ENCODE data around the gene CSF3. TPM values are rescaled to one million over a fixed set of nuclear protein-coding genes. Genes with fewer than 3 reads are reported as not detected.
"Not testable (repeated sequence)": the region's sequence is repeated elsewhere in the genome, so short reads cannot be mapped to it uniquely, and the experiment has no call there.

Gene CSF3
- total and polyA plus RNA-seq, 4 donors = not detected

DNA sequence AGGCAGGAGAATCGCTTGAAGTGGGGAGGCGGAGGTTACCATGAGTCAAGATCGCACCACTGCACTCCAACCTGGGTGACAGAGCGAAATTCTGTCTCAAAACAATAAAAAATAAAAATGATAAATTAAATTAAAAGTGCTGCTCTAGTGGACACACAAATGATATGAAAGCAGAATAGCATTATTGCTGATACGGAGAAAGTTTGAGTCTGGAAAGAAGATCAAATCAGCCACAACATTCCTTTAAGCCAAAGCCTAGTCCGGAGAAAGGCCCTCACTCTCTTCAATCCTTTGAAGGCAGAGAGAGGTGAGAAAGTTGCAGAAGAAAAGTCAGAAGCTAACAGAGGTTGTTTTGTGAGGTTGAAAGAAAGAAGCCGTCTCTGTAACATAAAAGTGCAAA is 15.1 kb upstream of the CSF3 start:
- Histone ChIP-seq H3K36me3 (ENCODE audit: control insufficient read depth in 4 of 4, insufficient read depth in 3 of 4, low read depth in 1 of 4, low read length in 3 of 4) (peaks cover under 1 to 15% (median 8%) of the 10 kb centered on the region in 4 donors), H3K27me3 (ENCODE audit: control insufficient read depth in 4 of 4, insufficient read depth in 4 of 4, low read length in 3 of 4) (no peaks in the 10 kb centered on the region), H3K4me1 (ENCODE audit: control insufficient read depth in 4 of 4, insufficient read depth in 4 of 4, low read length in 3 of 4) (peaks cover 0 to 18% (median 13%) of the 10 kb centered on the region in 4 donors), H3K4me3 (ENCODE audit: low read depth in 1 of 3, low read length in 3 of 3) (no peak overlapping the region), H3K9me3 (ENCODE audit: control insufficient read depth in 4 of 4, low read length in 3 of 4) (no peaks in the 10 kb centered on the region), H3K9ac (ENCODE audit: low read depth in 1 of 2, low read length in 2 of 2) (no peak overlapping the region), H3K27ac (ENCODE audit: low read depth in 1 of 2, low read length in 2 of 2) (no peak overlapping the region)
- WGBS = 94% methylated on average over 7 of the region's 7 CpGs
- no peak for DNase-seq (ENCODE audit: low spot score)
- TF ChIP-seq FOXA1 (IDR thresholded peaks at IDR 0.05) = no peak
- TF ChIP-seq, protein P1, sequence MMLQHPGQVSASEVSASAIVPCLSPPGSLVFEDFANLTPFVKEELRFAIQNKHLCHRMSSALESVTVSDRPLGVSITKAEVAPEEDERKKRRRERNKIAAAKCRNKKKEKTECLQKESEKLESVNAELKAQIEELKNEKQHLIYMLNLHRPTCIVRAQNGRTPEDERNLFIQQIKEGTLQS (IDR thresholded peaks at IDR 0.05) = no peak

DNA sequence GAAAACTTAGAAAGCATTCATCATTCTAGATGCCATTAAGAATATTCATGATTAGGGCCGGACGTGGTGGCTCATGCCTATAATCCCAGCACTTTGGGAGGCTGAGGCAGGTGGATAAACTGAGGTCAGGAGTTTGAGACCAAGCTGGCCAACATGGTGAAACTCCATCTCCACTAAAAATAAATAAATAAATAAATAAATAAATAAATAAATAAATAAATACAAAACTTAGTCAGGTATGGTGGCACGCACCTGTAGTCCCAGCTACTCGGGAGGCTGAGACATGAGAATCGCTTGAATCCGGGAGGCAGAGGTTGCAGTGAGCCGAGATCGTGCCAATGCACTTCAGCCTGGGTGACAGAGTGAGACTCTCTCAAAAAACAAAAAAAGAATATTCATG is 13.9 kb upstream of the CSF3 start:
- not testable (repeated sequence) for H3K27me3 ChIP-seq (ENCODE audit: control insufficient read depth in 4 of 4, insufficient read depth in 4 of 4, low read length in 3 of 4); H3K9me3 ChIP-seq (ENCODE audit: control insufficient read depth in 4 of 4, low read length in 3 of 4); DNase-seq (ENCODE audit: low spot score); H3K36me3 ChIP-seq (ENCODE audit: control insufficient read depth in 4 of 4, insufficient read depth in 3 of 4, low read depth in 1 of 4, low read length in 3 of 4); H3K9ac ChIP-seq (ENCODE audit: low read depth in 1 of 2, low read length in 2 of 2); H3K27ac ChIP-seq (ENCODE audit: low read depth in 1 of 2, low read length in 2 of 2); H3K4me3 ChIP-seq (ENCODE audit: low read depth in 1 of 3, low read length in 3 of 3)
- H3K4me1 ChIP-seq (ENCODE audit: control insufficient read depth in 4 of 4, insufficient read depth in 4 of 4, low read length in 3 of 4) = peaks cover 0 to 10% (median 6%) of the 10 kb centered on the region in 4 donors
- WGBS = 92% methylated on average over 8 of the region's 8 CpGs

DNA sequence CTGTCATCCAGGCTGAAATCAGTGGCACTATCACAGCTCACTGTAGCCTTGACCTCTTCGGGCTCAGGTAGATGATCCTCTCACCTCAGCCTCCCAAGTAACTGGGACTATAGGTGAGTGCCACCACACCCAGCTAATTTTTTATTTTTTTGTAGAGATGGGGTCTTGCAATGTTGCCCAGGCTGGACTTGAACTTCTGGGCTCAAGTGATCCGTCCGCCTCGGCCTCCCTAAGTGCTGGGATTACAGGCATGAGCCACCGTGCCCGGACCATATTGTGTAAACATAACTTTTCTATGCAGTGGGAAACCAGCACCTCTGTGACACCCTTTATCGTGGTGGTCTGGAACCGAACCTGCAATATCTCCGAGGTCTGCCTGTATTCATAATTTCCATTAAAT is 11.2 kb upstream of the CSF3 start:
- TF ChIP-seq, protein P2, sequence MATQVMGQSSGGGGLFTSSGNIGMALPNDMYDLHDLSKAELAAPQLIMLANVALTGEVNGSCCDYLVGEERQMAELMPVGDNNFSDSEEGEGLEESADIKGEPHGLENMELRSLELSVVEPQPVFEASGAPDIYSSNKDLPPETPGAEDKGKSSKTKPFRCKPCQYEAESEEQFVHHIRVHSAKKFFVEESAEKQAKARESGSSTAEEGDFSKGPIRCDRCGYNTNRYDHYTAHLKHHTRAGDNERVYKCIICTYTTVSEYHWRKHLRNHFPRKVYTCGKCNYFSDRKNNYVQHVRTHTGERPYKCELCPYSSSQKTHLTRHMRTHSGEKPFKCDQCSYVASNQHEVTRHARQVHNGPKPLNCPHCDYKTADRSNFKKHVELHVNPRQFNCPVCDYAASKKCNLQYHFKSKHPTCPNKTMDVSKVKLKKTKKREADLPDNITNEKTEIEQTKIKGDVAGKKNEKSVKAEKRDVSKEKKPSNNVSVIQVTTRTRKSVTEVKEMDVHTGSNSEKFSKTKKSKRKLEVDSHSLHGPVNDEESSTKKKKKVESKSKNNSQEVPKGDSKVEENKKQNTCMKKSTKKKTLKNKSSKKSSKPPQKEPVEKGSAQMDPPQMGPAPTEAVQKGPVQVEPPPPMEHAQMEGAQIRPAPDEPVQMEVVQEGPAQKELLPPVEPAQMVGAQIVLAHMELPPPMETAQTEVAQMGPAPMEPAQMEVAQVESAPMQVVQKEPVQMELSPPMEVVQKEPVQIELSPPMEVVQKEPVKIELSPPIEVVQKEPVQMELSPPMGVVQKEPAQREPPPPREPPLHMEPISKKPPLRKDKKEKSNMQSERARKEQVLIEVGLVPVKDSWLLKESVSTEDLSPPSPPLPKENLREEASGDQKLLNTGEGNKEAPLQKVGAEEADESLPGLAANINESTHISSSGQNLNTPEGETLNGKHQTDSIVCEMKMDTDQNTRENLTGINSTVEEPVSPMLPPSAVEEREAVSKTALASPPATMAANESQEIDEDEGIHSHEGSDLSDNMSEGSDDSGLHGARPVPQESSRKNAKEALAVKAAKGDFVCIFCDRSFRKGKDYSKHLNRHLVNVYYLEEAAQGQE (IDR thresholded peaks at IDR 0.05) = no peak
- no peak overlapping the region for H3K27ac ChIP-seq (ENCODE audit: low read depth in 1 of 2, low read length in 2 of 2)
- H3K4me1 ChIP-seq (ENCODE audit: control insufficient read depth in 4 of 4, insufficient read depth in 4 of 4, low read length in 3 of 4) = no peaks in the 10 kb centered on the region
- no peak overlapping the region for H3K4me3 ChIP-seq (ENCODE audit: low read depth in 1 of 3, low read length in 3 of 3)
- DNase-seq (ENCODE audit: low spot score) = no peak
- H3K9ac ChIP-seq (ENCODE audit: low read depth in 1 of 2, low read length in 2 of 2) = no peak overlapping the region
- 94% methylated on average over 9 of the region's 9 CpGs for WGBS
- no peaks in the 10 kb centered on the region for H3K36me3 ChIP-seq (ENCODE audit: control insufficient read depth in 4 of 4, insufficient read depth in 3 of 4, low read depth in 1 of 4, low read length in 3 of 4)
- H3K27me3 ChIP-seq (ENCODE audit: control insufficient read depth in 4 of 4, insufficient read depth in 4 of 4, low read length in 3 of 4) = no peaks in the 10 kb centered on the region
- H3K9me3 ChIP-seq (ENCODE audit: control insufficient read depth in 4 of 4, low read length in 3 of 4) = no peaks in the 10 kb centered on the region

DNA sequence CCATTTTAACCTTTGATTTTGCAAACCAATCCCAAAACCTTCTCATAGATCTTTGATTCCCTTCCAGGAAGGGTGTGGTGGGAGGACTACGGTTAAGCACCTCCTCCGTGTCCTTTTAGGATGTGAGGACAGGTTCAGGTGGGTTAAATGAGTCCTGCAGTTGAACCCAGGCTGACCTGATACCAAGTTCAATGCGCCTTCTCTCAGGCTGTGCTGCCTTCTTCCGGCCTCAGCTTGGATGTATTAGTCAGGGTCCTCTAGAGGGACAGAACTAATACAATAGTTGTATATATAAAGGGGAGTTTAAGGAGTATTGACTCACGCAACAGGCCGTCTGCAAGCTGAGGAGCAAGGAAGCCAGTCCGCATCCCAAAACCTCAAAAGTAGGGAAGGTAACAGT is 10.5 kb upstream of the CSF3 start:
- Histone ChIP-seq H3K9me3 (ENCODE audit: control insufficient read depth in 4 of 4, low read length in 3 of 4) (no peaks in the 10 kb centered on the region), H3K36me3 (ENCODE audit: control insufficient read depth in 4 of 4, insufficient read depth in 3 of 4, low read depth in 1 of 4, low read length in 3 of 4) (no peaks in the 10 kb centered on the region), H3K27me3 (ENCODE audit: control insufficient read depth in 4 of 4, insufficient read depth in 4 of 4, low read length in 3 of 4) (no peaks in the 10 kb centered on the region), H3K4me3 (ENCODE audit: low read depth in 1 of 3, low read length in 3 of 3) (no peak overlapping the region), H3K4me1 (ENCODE audit: control insufficient read depth in 4 of 4, insufficient read depth in 4 of 4, low read length in 3 of 4) (no peaks in the 10 kb centered on the region), H3K9ac (ENCODE audit: low read depth in 1 of 2, low read length in 2 of 2) (no peak overlapping the region), H3K27ac (ENCODE audit: low read depth in 1 of 2, low read length in 2 of 2) (no peak overlapping the region)
- DNase-seq (ENCODE audit: low spot score) = no peak
- WGBS = 91% methylated on average over 7 of the region's 7 CpGs
- TF ChIP-seq RXRA (IDR thresholded peaks at IDR 0.05) (no peak), HNF4A (conservative IDR thresholded peaks at IDR 0.05) (no peak), EGR1 (IDR thresholded peaks at IDR 0.05; ENCODE audit: low read depth in 2 of 2) (no peak), JUND (IDR thresholded peaks at IDR 0.05) (no peak), GABPA (IDR thresholded peaks at IDR 0.05 in 1 of 2, conservative IDR thresholded peaks at IDR 0.05 in 1 of 2) (no peak), HNF4G (IDR thresholded peaks at IDR 0.05) (no peak), SP1 (IDR thresholded peaks at IDR 0.05) (no peak), TAF1 (conservative IDR thresholded peaks at IDR 0.05) (no peak), YY1 (IDR thresholded peaks at IDR 0.05) (no peak), NR2F2 (IDR thresholded peaks at IDR 0.05) (no peak), RAD21 (IDR thresholded peaks at IDR 0.05) (no peak)
- TF ChIP-seq, protein P3, sequence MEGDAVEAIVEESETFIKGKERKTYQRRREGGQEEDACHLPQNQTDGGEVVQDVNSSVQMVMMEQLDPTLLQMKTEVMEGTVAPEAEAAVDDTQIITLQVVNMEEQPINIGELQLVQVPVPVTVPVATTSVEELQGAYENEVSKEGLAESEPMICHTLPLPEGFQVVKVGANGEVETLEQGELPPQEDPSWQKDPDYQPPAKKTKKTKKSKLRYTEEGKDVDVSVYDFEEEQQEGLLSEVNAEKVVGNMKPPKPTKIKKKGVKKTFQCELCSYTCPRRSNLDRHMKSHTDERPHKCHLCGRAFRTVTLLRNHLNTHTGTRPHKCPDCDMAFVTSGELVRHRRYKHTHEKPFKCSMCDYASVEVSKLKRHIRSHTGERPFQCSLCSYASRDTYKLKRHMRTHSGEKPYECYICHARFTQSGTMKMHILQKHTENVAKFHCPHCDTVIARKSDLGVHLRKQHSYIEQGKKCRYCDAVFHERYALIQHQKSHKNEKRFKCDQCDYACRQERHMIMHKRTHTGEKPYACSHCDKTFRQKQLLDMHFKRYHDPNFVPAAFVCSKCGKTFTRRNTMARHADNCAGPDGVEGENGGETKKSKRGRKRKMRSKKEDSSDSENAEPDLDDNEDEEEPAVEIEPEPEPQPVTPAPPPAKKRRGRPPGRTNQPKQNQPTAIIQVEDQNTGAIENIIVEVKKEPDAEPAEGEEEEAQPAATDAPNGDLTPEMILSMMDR (IDR thresholded peaks at IDR 0.05; ENCODE audit: low read depth, low read length, missing input control) = no peak
- TF ChIP-seq, protein P2 (IDR thresholded peaks at IDR 0.05) = no peak
- TF ChIP-seq, protein P1 (IDR thresholded peaks at IDR 0.05) = no peak

Measured in liver (tissue), 9 donors.